ENCODE data around the gene PDLIM1. TPM values are rescaled to one million over a fixed set of nuclear protein-coding genes. Genes with fewer than 3 reads are reported as not detected.

Gene PDLIM1
- total and polyA plus RNA-seq, 10 of the 15 experiments (the other 5 are each of a cell fraction or from before 2014, with no cell fraction given), result 95.7 to 714 (median 309) TPM

Other genes with a start within 250 kb of the PDLIM1 start
- 0.38 and 0.40 TPM in 2 replicates for gene CYP2C8, start 221.5 kb downstream of the PDLIM1 start, total RNA-seq (2014; rRNA removed)
- gene CYP2C8, start 221.5 kb downstream of the PDLIM1 start, total RNA-seq (2014; rRNA removed; fragmentation: Illumina TruSeq; extraction: Trizol), result 0.18 and 0.36 TPM in 2 replicates
- 0.58 and 0.82 TPM in 2 replicates for gene CYP2C8, start 221.5 kb downstream of the PDLIM1 start, total RNA-seq (2021)
- 0.13 and 0.18 TPM in 2 replicates for gene CYP2C8, start 221.5 kb downstream of the PDLIM1 start, polyA plus RNA-seq (2011; rRNA removed)
- gene CYP2C8, start 221.5 kb downstream of the PDLIM1 start, polyA plus RNA-seq (2014; fragmentation: Illumina TruSeq; extraction: Trizol), result 0.36 and 0.51 TPM in 2 replicates
- gene CYP2C8, start 221.5 kb downstream of the PDLIM1 start, polyA plus RNA-seq (2014; fragmentation: Nextera tagmentation; extraction: Ambion mirVana), result under 1 TPM; 0.10 to 0.13 TPM
- 0.36 and 0.41 TPM in 2 replicates for gene CYP2C8, start 221.5 kb downstream of the PDLIM1 start, polyA plus RNA-seq (2014; rRNA removed)
- not detected for gene CYP2C8, start 221.5 kb downstream of the PDLIM1 start, polyA plus RNA-seq (2016; fragmentation: Nextera tagmentation; extraction: Ambion mirVana)
- not detected in 2 replicates for gene ACSM6, start 96.8 kb downstream of the PDLIM1 start, total RNA-seq (2014; rRNA removed)
- not detected in 2 replicates for gene ACSM6, start 96.8 kb downstream of the PDLIM1 start, total RNA-seq (2014; rRNA removed; fragmentation: Illumina TruSeq; extraction: Trizol)
- not detected in 2 replicates for gene ACSM6, start 96.8 kb downstream of the PDLIM1 start, total RNA-seq (2021)
- gene ACSM6, start 96.8 kb downstream of the PDLIM1 start, polyA plus RNA-seq (2011; rRNA removed), result not detected in 2 replicates
- not detected in 2 replicates for gene ACSM6, start 96.8 kb downstream of the PDLIM1 start, polyA plus RNA-seq (2014; fragmentation: Illumina TruSeq; extraction: Trizol)
- gene ACSM6, start 96.8 kb downstream of the PDLIM1 start, polyA plus RNA-seq (2014; fragmentation: Nextera tagmentation; extraction: Ambion mirVana), result under 1 TPM in 1 of 2 experiments, not detected in 1; 0.06 TPM
- not detected in 2 replicates for gene ACSM6, start 96.8 kb downstream of the PDLIM1 start, polyA plus RNA-seq (2014; rRNA removed)
- gene ACSM6, start 96.8 kb downstream of the PDLIM1 start, polyA plus RNA-seq (2016; fragmentation: Nextera tagmentation; extraction: Ambion mirVana), result under 1 TPM; 0.20 to 0.21 TPM

Measured in GM12878 (cell line).